Activated gamma-delta T cell (primary cell): ENCODE results near the gene DYRK4.
A peak's percentile ranks its signal among the peaks of the same experiment; 100 is the strongest.

Experiments
- DNase-seq: peaks from one replicate; lab custom pipeline; 2025; lab: John Stamatoyannopoulos, UW

DYRK4 gene

GRCh38 chr12:4564818-4565217 is 2.8 kb downstream of the DYRK4 start:
- no peak for DNase-seq

GRCh38 chr12:4566474-4566873 is 4.5 kb downstream of the DYRK4 start:
- no peak for DNase-seq

GRCh38 chr12:4567073-4567881 is 5.3 kb downstream of the DYRK4 start:
- no peak for DNase-seq

GRCh38 chr12:4569261-4569660 is 7.3 kb downstream of the DYRK4 start:
- DNase-seq, result no peak

GRCh38 chr12:4572680-4573079 is 10.7 kb downstream of the DYRK4 start:
- DNase-seq, result no peak

- DNase-seq, result no peak
These were observed 17.5 kb downstream of the DYRK4 start for GRCh38 chr12:4579305-4580102.

GRCh38 chr12:4580281-4580688 is 18.3 kb downstream of the DYRK4 start:
- DNase-seq, result no peak

- no peak for DNase-seq
These were observed 22.3 kb downstream of the DYRK4 start for GRCh38 chr12:4584281-4584680.

GRCh38 chr12:4584896-4585295 is 22.9 kb downstream of the DYRK4 start:
- DNase-seq, result no peak

- no peak for DNase-seq
These were observed 24.5 kb downstream of the DYRK4 start for GRCh38 chr12:4586500-4586899.

GRCh38 chr12:4587108-4587507 is 25.1 kb downstream of the DYRK4 start:
- no peak for DNase-seq

GRCh38 chr12:4588916-4589315 is 26.9 kb downstream of the DYRK4 start:
- DNase-seq, result no peak

- no peak for DNase-seq
These were observed 27.9 kb downstream of the DYRK4 start for GRCh38 chr12:4589941-4590340.

GRCh38 chr12:4591180-4591687 is 29.2 kb downstream of the DYRK4 start:
- no peak for DNase-seq

GRCh38 chr12:4595881-4596280 is 33.9 kb downstream of the DYRK4 start:
- DNase-seq, result no peak

- no peak for DNase-seq
These were observed 41.4 kb downstream of the DYRK4 start for GRCh38 chr12:4603421-4603820.

GRCh38 chr12:4603946-4604345 is 41.9 kb downstream of the DYRK4 start:
- DNase-seq, result no peak

- peak; percentile 11 for DNase-seq
These were observed 42.7 kb downstream of the DYRK4 start for GRCh38 chr12:4604684-4605193.

- DNase-seq, result no peak
These were observed 45.0 kb downstream of the DYRK4 start for GRCh38 chr12:4607056-4607455.

- DNase-seq, result no peak
These were observed 47.1 kb downstream of the DYRK4 start for GRCh38 chr12:4609071-4609470.

GRCh38 chr12:4610481-4610880 is 48.5 kb downstream of the DYRK4 start:
- no peak for DNase-seq

- no peak for DNase-seq
These were observed 53.7 kb downstream of the DYRK4 start for GRCh38 chr12:4615667-4616066.

GRCh38 chr12:4621511-4621910 is 59.5 kb downstream of the DYRK4 start:
- no peak for DNase-seq
